ENCODE measurements around the gene EPS8L1.

Gene EPS8L1

GRCh38 chr19:55079400-55080038 is 3.9 kb downstream of the EPS8L1 start:
- H3K36me3 ChIP-seq (ENCODE audit: control insufficient read depth, low read length) = no peaks in the 10 kb centered on the region
- H3K27ac ChIP-seq (ENCODE audit: low read depth, low read length) = no peak overlapping the region
- peaks cover 10% of the 10 kb centered on the region for H3K4me1 ChIP-seq (ENCODE audit: control insufficient read depth, low read length)
- no peaks in the 10 kb centered on the region for H3K9me2 ChIP-seq (replicated peaks; ENCODE audit: control insufficient read depth, low read length)
- no peak for TF ChIP-seq EZH2phosphoT487 (IDR thresholded peaks at IDR 0.05; ENCODE audit: borderline replicate concordance, low read length)
- TF ChIP-seq CTCF (IDR thresholded peaks at IDR 0.05; ENCODE audit: low read depth, low read length, poor library complexity, severe bottlenecking) = no peak
- no peak overlapping the region for H3K4me3 ChIP-seq (ENCODE audit: low read length)
- H4K20me1 ChIP-seq (ENCODE audit: control insufficient read depth, insufficient read depth, low read depth, low read length) = 0 out of 2 replicates have a peak, but pooled peaks cover 3% of the 10 kb centered on the region
- no peaks in the 10 kb centered on the region for H3K79me2 ChIP-seq (ENCODE audit: control insufficient read depth, low read length)
- no peak overlapping the region for H3K4me2 ChIP-seq (ENCODE audit: low read length)
- H3K9me3 ChIP-seq (ENCODE audit: control insufficient read depth, insufficient read depth, low read length) = peaks cover 6% of the 10 kb centered on the region; the same call in 1 of the 2 replicates
- H3K27me3 ChIP-seq (ENCODE audit: control insufficient read depth, low read length) = no peaks in the 10 kb centered on the region
- H3F3A ChIP-seq (ENCODE audit: control insufficient read depth, insufficient read depth) = no peaks in the 10 kb centered on the region

- peak overlapping the region; percentile 68 for H3K4me3 ChIP-seq (ENCODE audit: low read length)
- H3K79me2 ChIP-seq (ENCODE audit: control insufficient read depth, low read length) = no peaks in the 10 kb centered on the region
- peaks cover 6% of the 10 kb centered on the region; the same call in 1 of the 2 replicates for H3K9me3 ChIP-seq (ENCODE audit: control insufficient read depth, insufficient read depth, low read length)
- H4K20me1 ChIP-seq (ENCODE audit: control insufficient read depth, insufficient read depth, low read depth, low read length) = 0 out of 2 replicates have a peak, but pooled peaks cover 3% of the 10 kb centered on the region
- TF ChIP-seq EZH2phosphoT487 (IDR thresholded peaks at IDR 0.05; ENCODE audit: borderline replicate concordance, low read length) = no peak
- TF ChIP-seq CTCF (IDR thresholded peaks at IDR 0.05; ENCODE audit: low read depth, low read length, poor library complexity, severe bottlenecking) = no peak
- H3K27ac ChIP-seq (ENCODE audit: low read depth, low read length) = no peak overlapping the region
- H3K27me3 ChIP-seq (ENCODE audit: control insufficient read depth, low read length) = no peaks in the 10 kb centered on the region
- H3K4me2 ChIP-seq (ENCODE audit: low read length) = peak overlapping the region; percentile 61
- no peaks in the 10 kb centered on the region for H3F3A ChIP-seq (ENCODE audit: control insufficient read depth, insufficient read depth)
- no peaks in the 10 kb centered on the region for H3K36me3 ChIP-seq (ENCODE audit: control insufficient read depth, low read length)
- H3K4me1 ChIP-seq (ENCODE audit: control insufficient read depth, low read length) = peaks cover 10% of the 10 kb centered on the region
- H3K9me2 ChIP-seq (replicated peaks; ENCODE audit: control insufficient read depth, low read length) = no peaks in the 10 kb centered on the region
Measured at GRCh38 chr19:55080121-55080967, 4.7 kb downstream of the EPS8L1 start.

GRCh38 chr19:55080968-55081769 is 5.5 kb downstream of the EPS8L1 start:
- Histone ChIP-seq H3K4me1 (ENCODE audit: control insufficient read depth, low read length) (peaks cover 10% of the 10 kb centered on the region), H3K27ac (ENCODE audit: low read depth, low read length) (no peak overlapping the region), H3K4me3 (ENCODE audit: low read length) (peak overlapping the region; percentile 68), H3K27me3 (ENCODE audit: control insufficient read depth, low read length) (no peaks in the 10 kb centered on the region), H3F3A (ENCODE audit: control insufficient read depth, insufficient read depth) (peaks cover 7% of the 10 kb centered on the region; the same call in 1 of the 2 replicates), H3K4me2 (ENCODE audit: low read length) (peak overlapping the region; percentile 61), H3K9me2 (replicated peaks; ENCODE audit: control insufficient read depth, low read length) (no peaks in the 10 kb centered on the region), H3K9me3 (ENCODE audit: control insufficient read depth, insufficient read depth, low read length) (peaks cover 6% of the 10 kb centered on the region; the same call in 1 of the 2 replicates), H3K36me3 (ENCODE audit: control insufficient read depth, low read length) (no peaks in the 10 kb centered on the region), H3K79me2 (ENCODE audit: control insufficient read depth, low read length) (no peaks in the 10 kb centered on the region), H4K20me1 (ENCODE audit: control insufficient read depth, insufficient read depth, low read depth, low read length) (0 out of 2 replicates have a peak, but pooled peaks cover 3% of the 10 kb centered on the region)
- TF ChIP-seq CTCF (IDR thresholded peaks at IDR 0.05; ENCODE audit: low read depth, low read length, poor library complexity, severe bottlenecking) (no peak), EZH2phosphoT487 (IDR thresholded peaks at IDR 0.05; ENCODE audit: borderline replicate concordance, low read length) (no peak)
